WTC11 (cell line): ENCODE data around the gene CACNB3. TPM values are rescaled to one million over a fixed set of nuclear protein-coding genes. Genes with fewer than 3 reads are reported as not detected.
"Not testable (repeated sequence)": the region's sequence is repeated elsewhere in the genome, so short reads cannot be mapped to it uniquely, and the experiment has no call there.

Experiments
- ATAC-seq: fragments of 200-7000 bp; cut with Tn5 transposase; 2 replicates; pipeline ENCODE4 v1.10.0; 2021; ENCODE audit warnings: mild to moderate bottlenecking, moderate library complexity
- CTCF ChIA-PET: fragments of 300-600 bp; sonication (Branson Sonifier 250); formaldehyde crosslinking; loops from one replicate; lab custom pipeline; 2021; ENCODE audit warnings: antibody characterized with exemption; lab: Charles Lee
- POLR2A ChIA-PET: fragments of 350-600 bp; sonication (Branson Sonifier 250); formaldehyde crosslinking; loops from one replicate; lab custom pipeline; 2021; ENCODE audit warnings: antibody characterized with exemption; lab: Charles Lee
- DNase-seq: peaks from one replicate; pipeline ENCODE4 v3.0.0; 2021; ENCODE audit warnings: low spot score
- H3K27ac Mint-ChIP-seq: 2 replicates; pipeline ENCODE4 v1.8.0; 2021; ENCODE audit warnings: mixed read lengths
- H3K27me3 Mint-ChIP-seq: 2 replicates; pipeline ENCODE4 v1.8.0; 2021; ENCODE audit warnings: low read depth, mild to moderate bottlenecking, moderate library complexity, mixed read lengths
- H3K36me3 Mint-ChIP-seq: 2 replicates; pipeline ENCODE4 v1.8.0; 2021; ENCODE audit warnings: mixed read lengths
- H3K4me1 Mint-ChIP-seq: 2 replicates; pipeline ENCODE4 v1.8.0; 2022; ENCODE audit warnings: mixed read lengths
- H3K4me3 Mint-ChIP-seq: 2 replicates; pipeline ENCODE4 v1.8.0; 2021; ENCODE audit warnings: mild to moderate bottlenecking, moderate library complexity, mixed read lengths
- H3K9me3 Mint-ChIP-seq: 2 replicates; pipeline ENCODE4 v1.8.0; 2021; ENCODE audit warnings: mixed read lengths
- ATF1 ChIP-seq: sonication (generic); formaldehyde crosslinking; IDR thresholded peaks from 2 replicates; pipeline ENCODE4 v1.8.1; 2023; ENCODE audit warnings: mild to moderate bottlenecking, moderate library complexity, missing genetic modification reagents
- CREM ChIP-seq: sonication (generic); formaldehyde crosslinking; IDR thresholded peaks from 2 replicates; pipeline ENCODE4 v1.8.1; 2022; ENCODE audit warnings: mild to moderate bottlenecking, missing genetic modification reagents, moderate library complexity
- CTCF ChIP-seq: fragments of 200-600 bp; IDR thresholded peaks from 2 replicates; pipeline ENCODE4 v1.8.0; 2022; ENCODE audit warnings: antibody characterized with exemption
- ZBTB43 ChIP-seq: sonication (generic); formaldehyde crosslinking; IDR thresholded peaks from 2 replicates; pipeline ENCODE4 v1.8.1; 2023; ENCODE audit warnings: mild to moderate bottlenecking, missing genetic modification reagents
- ZNF219 ChIP-seq: sonication (generic); formaldehyde crosslinking; IDR thresholded peaks from 2 replicates; pipeline ENCODE4 v1.8.0; 2023; ENCODE audit warnings: missing genetic modification reagents, mild to moderate bottlenecking, borderline replicate concordance
- ZNF263 ChIP-seq: sonication (generic); formaldehyde crosslinking; IDR thresholded peaks from 2 replicates; pipeline ENCODE4 v1.8.1; 2022; ENCODE audit warnings: low read depth, mild to moderate bottlenecking, moderate library complexity, missing genetic modification reagents
- ZNF396 ChIP-seq: fragments of 250-450 bp; sonication (Bioruptor Pico); IDR thresholded peaks from 2 replicates; pipeline ENCODE4 v1.8.0; 2021; ENCODE audit warnings: mild to moderate bottlenecking, moderate library complexity, borderline replicate concordance
- ZNF423 ChIP-seq: fragments of 250-450 bp; sonication (Bioruptor Pico); IDR thresholded peaks from 2 replicates; pipeline ENCODE4 v2.1.2; 2022; ENCODE audit warnings: mild to moderate bottlenecking, moderate library complexity
- total RNA-seq: library from RNA; stranded (reverse); gene quantifications from 3 replicates; pipeline ENCODE4 v1.2.3, GENCODE V29; 2021
- TF ChIP-seq, protein P1 (sequence below): sonication (generic); formaldehyde crosslinking; IDR thresholded peaks from 2 replicates; pipeline ENCODE4 v1.8.0; 2022; ENCODE audit warnings: mild to moderate bottlenecking, missing genetic modification reagents
- TF ChIP-seq, protein P2 (sequence below): fragments of 250-450 bp; sonication (Bioruptor Pico); conservative IDR thresholded peaks from 2 replicates; pipeline ENCODE4 v1.9.0; 2021; ENCODE audit warnings: mild to moderate bottlenecking
- TF ChIP-seq, protein P3 (sequence below): fragments of 250-450 bp; sonication (Bioruptor Pico); IDR thresholded peaks from 2 replicates; pipeline ENCODE4 v1.9.0; 2021; ENCODE audit warnings: mild to moderate bottlenecking
- TF ChIP-seq, protein P4 (sequence below): sonication (generic); formaldehyde crosslinking; IDR thresholded peaks from 2 replicates; pipeline ENCODE4 v1.8.1; 2023; ENCODE audit warnings: mild to moderate bottlenecking, missing genetic modification reagents, moderate library complexity

The CACNB3 gene
- total RNA-seq, 1 experiment from 2014 or later = 17.0 TPM

DNA sequence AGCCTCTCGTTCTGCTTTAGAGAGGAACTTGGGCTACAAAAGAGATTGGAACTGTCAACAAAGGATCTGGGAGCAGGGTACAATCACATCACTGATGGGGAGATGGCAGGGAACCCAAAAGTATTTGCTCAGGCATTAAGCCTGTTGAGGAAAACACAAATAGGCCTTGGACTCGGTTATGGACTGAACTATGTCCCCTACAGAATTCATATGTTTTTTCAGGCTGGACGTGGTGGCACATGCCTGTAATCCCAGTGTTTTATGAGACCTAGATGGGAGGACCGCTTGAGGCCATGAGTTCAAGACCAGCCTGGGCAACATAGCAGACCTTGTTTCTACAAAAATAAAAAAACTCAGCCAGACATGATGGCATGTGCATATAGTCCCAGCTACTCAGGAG is 19.8 kb downstream of the CACNB3 start:
- DNase-seq = no peak
- Mint-ChIP-seq H3K36me3 (peaks cover 73% of the 10 kb centered on the region), H3K27me3 (no peaks in the 10 kb centered on the region), H3K9me3 (no peaks in the 10 kb centered on the region), H3K27ac (no peak overlapping the region), H3K4me1 (no peaks in the 10 kb centered on the region), H3K4me3 (no peak overlapping the region)
- POLR2A ChIA-PET = no interaction called here
- TF ChIP-seq, protein P1, sequence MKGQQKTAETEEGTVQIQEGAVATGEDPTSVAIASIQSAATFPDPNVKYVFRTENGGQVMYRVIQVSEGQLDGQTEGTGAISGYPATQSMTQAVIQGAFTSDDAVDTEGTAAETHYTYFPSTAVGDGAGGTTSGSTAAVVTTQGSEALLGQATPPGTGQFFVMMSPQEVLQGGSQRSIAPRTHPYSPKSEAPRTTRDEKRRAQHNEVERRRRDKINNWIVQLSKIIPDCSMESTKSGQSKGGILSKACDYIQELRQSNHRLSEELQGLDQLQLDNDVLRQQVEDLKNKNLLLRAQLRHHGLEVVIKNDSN (CRISPR knock-in tag) = no peak
- TF ChIP-seq, protein P2, sequence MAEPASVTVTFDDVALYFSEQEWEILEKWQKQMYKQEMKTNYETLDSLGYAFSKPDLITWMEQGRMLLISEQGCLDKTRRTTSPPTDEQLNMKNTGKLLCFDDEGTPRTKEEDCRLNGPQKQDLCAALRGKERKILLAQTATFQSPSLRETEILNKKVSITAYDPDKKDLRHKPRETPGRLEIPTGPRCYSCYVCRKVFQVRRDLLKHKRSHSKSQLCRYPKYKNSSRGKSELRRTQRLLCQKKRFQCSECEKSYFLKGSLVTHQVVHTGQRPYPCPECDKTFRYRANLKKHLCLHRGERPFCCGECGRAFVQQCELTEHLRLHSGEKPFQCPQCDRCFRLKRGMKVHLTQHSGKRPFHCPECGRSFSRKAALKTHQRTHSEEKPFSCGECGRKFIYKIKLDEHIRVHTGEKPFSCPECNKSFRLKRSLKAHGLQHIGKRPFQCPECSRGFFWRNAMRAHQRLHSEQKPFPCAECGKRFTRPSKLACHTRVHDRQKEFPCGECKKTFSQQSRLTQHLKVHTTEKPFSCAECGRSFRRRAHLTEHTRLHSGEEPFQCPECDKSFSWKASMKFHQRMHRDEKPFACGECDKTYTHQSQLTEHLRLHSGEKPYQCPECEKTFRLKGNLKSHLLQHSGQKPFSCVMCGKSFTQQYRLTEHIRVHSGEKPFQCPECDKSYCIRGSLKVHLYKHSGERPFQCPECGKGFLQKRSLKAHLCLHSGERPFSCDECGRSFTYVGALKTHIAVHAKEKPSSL (CRISPR knock-in tag) = no peak
- no peak for TF ChIP-seq ATF1
- TF ChIP-seq, protein P3, sequence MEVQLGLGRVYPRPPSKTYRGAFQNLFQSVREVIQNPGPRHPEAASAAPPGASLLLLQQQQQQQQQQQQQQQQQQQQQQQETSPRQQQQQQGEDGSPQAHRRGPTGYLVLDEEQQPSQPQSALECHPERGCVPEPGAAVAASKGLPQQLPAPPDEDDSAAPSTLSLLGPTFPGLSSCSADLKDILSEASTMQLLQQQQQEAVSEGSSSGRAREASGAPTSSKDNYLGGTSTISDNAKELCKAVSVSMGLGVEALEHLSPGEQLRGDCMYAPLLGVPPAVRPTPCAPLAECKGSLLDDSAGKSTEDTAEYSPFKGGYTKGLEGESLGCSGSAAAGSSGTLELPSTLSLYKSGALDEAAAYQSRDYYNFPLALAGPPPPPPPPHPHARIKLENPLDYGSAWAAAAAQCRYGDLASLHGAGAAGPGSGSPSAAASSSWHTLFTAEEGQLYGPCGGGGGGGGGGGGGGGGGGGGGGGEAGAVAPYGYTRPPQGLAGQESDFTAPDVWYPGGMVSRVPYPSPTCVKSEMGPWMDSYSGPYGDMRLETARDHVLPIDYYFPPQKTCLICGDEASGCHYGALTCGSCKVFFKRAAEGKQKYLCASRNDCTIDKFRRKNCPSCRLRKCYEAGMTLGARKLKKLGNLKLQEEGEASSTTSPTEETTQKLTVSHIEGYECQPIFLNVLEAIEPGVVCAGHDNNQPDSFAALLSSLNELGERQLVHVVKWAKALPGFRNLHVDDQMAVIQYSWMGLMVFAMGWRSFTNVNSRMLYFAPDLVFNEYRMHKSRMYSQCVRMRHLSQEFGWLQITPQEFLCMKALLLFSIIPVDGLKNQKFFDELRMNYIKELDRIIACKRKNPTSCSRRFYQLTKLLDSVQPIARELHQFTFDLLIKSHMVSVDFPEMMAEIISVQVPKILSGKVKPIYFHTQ (CRISPR knock-in tag) = no peak
- TF ChIP-seq CREM = no peak
- no peak for TF ChIP-seq CTCF
- TF ChIP-seq ZNF219 (CRISPR knock-in tag) = no peak
- TF ChIP-seq ZBTB43 = no peak
- no peak for TF ChIP-seq ZNF263
- no peak for TF ChIP-seq ZNF423
- TF ChIP-seq ZNF396 (CRISPR knock-in tag) = no peak
- TF ChIP-seq, protein P4, sequence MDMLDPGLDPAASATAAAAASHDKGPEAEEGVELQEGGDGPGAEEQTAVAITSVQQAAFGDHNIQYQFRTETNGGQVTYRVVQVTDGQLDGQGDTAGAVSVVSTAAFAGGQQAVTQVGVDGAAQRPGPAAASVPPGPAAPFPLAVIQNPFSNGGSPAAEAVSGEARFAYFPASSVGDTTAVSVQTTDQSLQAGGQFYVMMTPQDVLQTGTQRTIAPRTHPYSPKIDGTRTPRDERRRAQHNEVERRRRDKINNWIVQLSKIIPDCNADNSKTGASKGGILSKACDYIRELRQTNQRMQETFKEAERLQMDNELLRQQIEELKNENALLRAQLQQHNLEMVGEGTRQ (CRISPR knock-in tag) = no peak
- CTCF ChIA-PET = no interaction called here
- ATAC-seq = no peak

DNA sequence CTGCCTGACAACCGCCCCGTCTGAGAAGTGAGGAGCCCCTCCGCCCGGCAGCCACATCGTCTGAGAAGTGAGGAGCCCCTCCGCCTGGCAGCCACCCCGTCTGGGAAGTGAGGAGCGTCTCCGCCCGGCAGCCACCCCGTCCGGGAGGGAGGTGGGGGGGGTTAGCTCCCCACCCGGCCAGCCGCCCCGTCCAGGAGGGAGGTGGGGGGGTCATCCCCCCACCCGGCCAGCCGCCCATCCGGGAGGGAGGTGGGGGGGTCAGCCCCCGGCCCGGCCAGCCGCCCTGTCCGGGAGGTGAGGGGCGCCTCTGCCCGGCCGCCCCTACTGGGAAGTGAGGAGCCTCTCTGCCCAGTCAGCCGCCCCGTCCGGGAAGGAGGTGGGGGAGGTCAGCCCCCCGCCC is 23.7 kb downstream of the CACNB3 start:
- H3K27me3 Mint-ChIP-seq, ATAC-seq, CTCF ChIA-PET, H3K27ac Mint-ChIP-seq, H3K9me3 Mint-ChIP-seq, H3K4me3 Mint-ChIP-seq, H3K4me1 Mint-ChIP-seq, POLR2A ChIA-PET, DNase-seq: not testable (repeated sequence)
- H3K36me3 Mint-ChIP-seq = peaks cover 75% of the 10 kb centered on the region
